ENCODE measurements around the gene AGL.
"Not testable (repeated sequence)": the region's sequence is repeated elsewhere in the genome, so short reads cannot be mapped to it uniquely, and the experiment has no call there.

Gene AGL

DNA sequence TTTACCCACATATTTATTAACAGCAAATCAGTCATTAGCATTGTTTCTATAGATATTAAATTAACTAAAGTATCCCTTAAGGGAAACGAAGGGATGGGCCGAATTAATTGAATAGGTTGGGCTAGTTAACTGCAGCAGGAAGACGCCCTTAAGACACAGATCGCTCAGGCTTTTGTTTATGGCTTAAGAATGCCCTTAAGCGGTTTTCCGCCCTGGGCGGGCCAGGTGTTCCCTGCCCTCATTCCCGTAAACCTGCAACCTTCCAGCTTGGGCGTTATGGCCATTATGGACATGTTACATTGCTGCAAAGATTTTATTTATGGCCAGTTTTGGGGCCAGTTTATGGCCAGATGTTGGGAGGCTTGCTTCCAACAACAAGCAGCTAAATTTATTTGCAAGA lies 5.0 kb upstream of the AGL start:
- not testable (repeated sequence) for DNase-seq
- intact Hi-C loops (cut with DNase I) = loop anchor here (10.0 kb wide), 1 partner anchor 290 kb away; the partner anchor contains the start of genes SASS6 and TRMT13

DNA sequence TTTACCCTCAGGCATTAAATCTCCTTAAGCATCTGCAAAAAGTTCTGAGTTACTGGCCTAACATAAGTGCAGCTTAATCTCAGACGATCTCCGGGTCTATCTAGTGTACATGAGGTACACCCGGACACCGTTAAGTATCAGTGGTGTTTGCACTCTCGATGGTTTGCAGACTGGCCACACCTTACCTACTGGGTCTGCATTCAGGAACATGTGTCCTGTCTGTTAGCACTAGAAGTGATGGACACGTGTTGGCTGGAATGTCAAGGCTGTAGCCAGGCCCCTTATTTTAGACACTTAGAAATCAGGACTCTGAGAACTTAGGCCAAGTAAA lies 783 bp upstream of the AGL start:
- DNase-seq = peak in 6 of 42 donors; percentile 5 to 29 (median 10)

DNA sequence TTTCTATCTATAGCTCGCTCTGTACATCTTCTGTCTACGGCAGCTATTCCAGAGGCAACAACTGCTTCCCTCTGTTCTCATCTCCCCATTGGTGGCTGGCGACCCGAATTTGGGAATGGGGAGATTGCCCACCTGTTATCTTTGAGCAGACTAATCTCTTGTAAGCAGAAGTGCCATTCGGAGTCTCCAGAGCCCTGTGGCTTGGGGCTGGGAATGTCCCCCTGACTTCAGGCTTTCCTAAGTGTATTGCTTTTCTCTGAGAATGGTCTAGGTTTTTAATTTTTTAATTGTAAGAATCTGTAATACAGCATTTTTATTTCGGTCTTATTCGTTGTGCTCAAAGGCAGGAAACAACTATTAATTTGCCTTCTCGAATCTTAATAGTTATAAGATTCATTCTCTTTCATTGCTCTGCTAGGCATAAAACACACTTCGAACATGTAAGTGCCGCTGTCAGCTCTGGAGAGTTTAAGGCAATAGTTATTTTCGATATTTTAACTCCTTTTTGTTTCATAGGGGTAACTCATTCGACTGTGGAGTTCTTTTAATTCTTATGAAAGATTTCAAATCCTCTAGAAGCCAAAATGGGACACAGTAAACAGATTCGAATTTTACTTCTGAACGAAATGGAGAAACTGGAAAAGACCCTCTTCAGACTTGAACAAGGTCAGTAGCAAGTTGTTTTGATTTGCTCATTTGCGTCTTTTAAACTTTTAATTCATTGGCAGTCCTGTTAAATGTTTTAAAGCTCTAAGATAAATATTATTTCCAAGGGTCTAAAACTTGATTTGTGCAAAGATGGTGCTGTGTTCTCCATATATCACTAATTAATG lies 514 bp downstream of the AGL start:
- intact Hi-C loops (cut with DNase I) = no loop called here
- peak in 6 of 42 donors; percentile 7 to 43 (median 16) for DNase-seq

More for the DNA sequence above, 783 bp upstream of the AGL start:
- intact Hi-C loops (cut with DNase I) = loop anchor here (10.0 kb wide), 1 partner anchor 285 kb away; the partner anchor contains the start of genes SASS6 and TRMT13

DNA sequence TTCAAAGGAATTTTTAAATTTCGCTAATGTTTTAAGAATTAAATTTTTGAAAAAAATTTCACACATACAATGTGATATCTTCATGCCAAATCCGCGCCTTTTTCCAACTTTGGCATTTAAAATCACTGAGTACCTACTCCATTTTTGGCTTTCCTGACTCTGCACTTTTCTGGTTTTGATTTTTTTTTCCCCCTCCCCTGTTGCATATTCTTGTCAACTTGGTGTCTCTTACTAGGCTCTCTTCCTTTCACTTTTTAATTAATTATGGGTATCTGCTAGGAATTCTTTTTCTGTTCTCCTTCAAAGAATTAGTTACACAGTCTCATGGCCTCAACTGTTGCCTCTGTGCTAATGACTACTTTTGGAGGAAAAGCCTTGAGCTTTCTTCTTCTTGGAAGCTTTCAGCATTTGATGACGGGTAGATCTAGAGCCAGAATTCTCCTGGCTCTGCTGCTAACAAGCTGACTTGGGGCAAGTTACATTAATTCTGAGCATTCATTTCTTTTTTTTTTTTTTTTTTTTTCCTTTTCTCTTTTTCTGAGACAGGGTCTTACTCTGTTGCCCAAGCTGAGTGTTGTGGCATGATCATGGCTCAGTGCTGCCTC lies 1.8 kb downstream of the AGL start:
- no peak for DNase-seq
- intact Hi-C loops (cut with DNase I) = no loop called here

DNA sequence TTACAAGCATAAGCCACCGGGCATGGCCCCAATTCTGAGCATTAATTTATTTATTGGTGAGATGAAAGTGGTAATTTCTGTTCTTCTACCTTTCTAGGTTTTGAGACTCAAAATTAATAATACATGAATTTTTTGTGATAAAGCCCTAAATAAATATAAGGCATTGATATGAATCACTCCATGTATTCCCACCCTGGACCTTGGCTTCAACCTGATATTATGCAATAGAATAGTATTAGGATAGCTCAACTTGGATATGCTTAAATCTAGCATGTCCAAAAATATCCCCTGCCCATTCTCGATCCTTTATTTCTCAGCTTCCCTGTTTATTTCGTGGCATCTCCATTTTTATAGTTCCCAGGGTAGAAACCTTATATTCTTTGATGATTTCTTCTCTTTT lies 2.5 kb downstream of the AGL start:
- intact Hi-C loops (cut with DNase I) = no loop called here
- no peak for DNase-seq

DNA sequence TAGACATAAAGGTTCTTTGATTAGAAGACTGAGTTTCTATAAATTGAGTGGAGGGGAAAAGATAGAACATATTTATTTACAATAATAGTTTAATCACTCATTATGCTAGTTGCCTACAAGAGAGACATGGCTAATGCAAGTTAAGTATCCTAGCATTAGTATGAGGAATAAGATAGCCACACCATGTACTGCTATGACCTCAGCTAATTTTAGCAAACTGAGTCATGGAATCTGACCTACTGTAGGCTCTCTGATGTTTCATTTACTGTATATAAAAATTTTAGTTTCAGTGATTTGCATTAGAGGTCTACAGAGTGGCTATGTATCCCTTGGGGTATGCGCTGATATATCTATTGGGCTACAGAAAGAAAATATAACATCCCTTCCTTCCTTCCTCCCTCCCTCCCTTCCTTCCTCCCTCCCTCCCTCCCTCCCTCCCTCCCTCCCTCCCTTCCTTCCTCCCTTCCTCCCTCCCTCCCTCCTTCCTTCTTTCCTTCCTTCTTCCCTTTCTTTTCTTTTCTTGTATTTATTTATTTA lies 5.8 kb downstream of the AGL start:
- intact Hi-C loops (cut with DNase I) = no loop called here
- no peak for DNase-seq

DNA sequence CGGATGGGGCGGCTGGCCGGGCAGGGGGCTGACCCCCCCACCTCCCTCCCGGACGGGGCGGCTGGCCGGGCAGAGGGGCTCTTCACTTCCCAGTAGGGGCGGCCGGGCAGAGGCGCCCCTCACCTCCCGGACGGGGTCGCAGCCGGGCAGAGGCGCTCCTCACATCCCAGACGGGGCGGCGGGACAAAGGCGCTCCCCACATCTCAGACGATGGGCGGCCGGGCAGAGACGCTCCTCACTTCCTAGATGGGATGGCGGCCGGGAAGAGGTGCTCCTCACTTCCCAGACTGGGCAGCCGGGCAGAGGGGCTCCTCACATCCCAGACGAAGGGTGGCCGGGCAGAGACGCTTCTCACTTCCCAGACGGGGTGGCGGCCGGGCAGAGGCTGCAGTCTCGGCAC lies 6.9 kb downstream of the AGL start:
- intact Hi-C loops (cut with DNase I); DNase-seq: not testable (repeated sequence)

DNA sequence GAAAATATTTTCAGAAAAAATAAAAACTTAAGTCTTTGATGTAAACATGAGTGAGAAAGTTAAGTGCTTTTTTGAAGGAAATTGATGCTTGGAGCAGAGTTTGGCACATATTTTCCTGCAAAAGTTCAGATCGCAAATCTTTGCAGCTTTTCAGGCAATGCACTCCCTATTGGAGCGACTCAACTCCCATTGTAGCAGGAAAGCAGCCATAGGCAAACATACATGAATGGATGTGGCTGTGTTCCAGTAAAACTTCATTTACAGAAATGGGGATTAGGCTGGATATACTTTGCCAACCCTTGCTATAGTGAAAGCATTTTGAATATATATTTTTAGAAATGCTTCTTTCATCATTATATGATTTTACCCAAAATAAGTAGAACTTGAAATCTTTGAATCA lies 8.1 kb downstream of the AGL start:
- intact Hi-C loops (cut with DNase I) = no loop called here
- DNase-seq = no peak

DNA sequence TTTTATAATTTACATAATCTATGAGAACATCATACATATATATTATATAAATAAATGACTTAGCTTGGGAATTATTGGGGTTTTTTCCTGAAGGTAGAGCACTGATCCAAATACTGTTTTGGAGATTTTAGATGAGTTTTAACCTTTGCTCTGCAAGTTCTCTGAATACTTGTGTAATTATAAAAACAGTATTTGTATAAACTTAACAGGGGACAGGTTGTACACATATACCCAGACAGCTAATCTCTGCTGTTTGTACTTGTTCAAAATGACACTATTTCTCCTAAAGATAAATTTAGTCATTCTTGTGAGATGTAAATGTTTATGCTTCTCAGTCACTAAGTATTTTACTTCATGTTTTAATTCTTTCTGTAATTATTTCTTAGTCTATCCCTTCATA lies 8.7 kb downstream of the AGL start:
- intact Hi-C loops (cut with DNase I) = no loop called here
- no peak for DNase-seq

DNA sequence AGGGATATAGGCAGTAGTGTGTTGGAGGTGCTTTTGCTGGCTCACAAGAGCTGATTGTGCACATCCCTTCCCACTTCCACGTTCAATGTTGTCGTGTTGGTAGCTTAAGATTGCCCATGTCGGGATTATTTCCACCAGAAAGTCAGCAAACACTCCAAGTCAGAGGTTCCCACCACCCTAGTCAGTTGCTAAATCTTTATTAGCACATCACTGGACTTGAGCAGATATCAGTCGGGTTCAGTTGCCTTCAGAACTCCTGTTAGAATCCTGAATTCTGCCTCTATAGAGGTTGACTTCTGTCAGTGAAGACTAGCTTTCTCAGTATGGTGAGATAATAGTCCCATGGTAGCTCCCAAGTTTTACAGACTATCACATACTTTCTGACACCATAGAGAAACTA lies 10.5 kb downstream of the AGL start:
- DNase-seq = no peak
- intact Hi-C loops (cut with DNase I) = no loop called here

DNA sequence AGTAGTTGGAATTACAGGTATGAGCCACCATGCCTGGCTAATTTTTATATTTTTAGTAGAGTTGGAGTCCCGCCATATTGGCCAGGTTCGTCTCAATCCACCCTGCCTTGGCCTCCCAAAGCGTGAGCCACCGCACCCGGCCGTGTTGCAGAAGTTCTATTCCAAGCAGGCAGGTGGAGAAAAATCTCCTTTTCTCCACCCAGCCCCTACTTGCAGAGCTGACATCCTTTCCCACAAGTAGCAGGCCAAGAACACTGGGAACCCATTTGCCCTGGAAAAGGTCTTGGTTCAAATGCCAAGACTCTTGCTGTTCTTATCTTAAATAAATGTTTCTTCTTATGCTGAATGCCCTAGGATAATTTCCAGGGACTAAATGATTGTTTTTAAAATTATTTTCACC lies 17.5 kb downstream of the AGL start:
- intact Hi-C loops (cut with DNase I) = no loop called here
- no peak for DNase-seq

DNA sequence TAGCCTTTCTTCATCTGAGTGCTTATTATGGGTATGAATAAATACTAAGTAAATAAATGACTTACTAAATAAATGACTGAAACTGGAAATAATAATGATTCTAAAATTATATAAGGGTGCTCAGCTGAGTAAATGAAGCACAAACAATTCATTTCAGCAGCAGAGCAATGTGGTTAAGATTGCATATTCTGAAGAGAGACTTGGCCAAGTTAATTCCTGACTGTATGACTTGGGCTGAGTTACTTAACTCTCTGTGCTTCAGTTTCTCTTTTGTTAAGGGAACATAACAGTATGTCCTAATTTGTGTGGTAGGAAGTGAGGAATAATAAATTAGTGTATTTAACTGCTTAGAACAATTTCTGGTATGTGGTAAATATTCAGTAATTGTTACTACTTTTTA lies 19.1 kb downstream of the AGL start:
- intact Hi-C loops (cut with DNase I) = no loop called here
- no peak for DNase-seq

DNA sequence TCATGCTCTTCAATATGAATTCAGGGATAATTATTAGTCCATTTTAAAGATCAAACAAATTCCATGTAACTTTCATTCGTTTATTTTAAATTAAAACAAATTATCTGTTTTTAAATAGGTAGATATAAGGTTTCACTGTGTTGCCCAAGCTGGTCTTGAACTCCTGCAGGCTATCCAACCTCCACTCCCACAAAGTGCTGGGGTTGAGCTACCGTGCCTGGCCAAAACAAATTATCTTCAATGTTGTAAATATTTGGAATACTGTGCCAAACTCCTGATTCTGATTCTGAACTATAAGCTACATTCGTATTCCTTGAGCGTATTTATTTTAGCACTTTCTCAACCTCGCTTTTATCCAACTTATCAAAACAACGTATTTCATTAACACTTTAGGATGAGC lies 19.6 kb downstream of the AGL start:
- intact Hi-C loops (cut with DNase I) = no loop called here
- DNase-seq = no peak

DNA sequence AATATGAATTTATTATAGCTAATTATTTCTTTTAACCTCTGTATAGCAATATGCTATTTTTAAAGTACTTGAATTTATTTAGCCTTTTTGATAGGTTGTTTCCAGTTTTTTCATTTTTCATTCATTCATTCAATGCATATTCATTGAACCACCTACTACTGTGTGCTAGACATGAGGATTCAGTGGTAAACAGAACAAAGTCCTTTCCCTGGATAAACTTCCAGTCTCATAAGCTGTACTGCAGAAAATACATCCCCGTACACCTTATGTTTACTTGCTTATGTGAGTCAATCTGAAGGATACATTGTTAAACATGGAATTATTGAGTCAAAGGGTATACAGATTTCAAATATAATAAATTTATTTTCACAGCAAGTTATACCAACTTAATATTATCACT lies 21.9 kb downstream of the AGL start:
- intact Hi-C loops (cut with DNase I) = no loop called here
- DNase-seq = no peak

DNA sequence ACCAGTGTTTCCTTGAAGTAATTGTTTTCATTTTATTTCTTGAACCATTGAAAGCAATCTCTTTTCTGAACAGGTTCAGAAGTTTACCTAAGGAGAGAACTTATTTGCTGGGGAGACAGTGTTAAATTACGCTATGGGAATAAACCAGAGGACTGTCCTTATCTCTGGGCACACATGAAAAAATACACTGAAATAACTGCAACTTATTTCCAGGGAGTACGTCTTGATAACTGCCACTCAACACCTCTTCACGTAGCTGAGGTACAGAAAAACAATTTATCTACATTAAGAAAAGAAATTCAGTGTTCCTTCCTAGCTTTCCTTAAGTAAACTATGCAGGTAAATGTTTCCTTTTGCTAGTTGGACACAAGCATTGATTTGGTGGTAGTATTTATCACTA lies 27.4 kb downstream of the AGL start:
- intact Hi-C loops (cut with DNase I) = no loop called here
- no peak for DNase-seq

DNA sequence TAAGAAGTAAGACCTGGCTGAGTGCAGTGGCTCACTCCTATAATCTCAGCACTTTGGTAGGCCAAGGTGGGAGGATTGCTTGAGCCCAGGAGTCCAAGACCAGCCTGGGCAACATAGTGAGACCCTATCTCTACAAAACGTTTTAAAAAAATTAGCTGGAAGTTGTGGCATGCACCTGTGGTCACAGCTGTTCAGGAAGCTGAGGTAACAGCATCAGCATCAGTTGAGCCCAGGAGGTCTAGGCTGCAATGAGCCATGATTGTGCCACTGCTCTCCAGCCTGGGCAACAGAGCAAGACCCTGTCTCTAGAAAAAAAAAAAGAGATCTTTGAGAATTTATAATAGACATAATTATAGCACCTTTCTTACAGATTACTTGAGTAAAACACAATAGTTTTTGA lies 36.0 kb downstream of the AGL start:
- no peak for DNase-seq
- intact Hi-C loops (cut with DNase I) = no loop called here

DNA sequence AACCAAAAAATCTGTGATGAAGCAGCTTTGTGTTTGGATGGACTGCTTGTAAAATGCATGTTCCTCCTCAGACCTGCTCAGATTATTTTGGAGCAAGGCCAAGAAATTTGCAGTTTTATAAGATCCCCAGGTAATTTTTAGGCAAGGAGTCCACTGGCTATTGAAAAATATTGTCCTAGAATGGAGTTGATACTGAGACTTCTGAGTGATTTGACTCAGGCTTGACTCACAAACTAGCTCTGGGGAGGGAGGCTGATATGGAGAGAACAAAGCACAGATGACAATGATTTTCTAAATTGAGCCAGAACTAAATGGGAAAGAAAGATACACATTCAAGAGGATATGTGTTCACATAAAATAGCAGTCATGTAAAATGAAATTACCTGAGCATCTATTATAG lies 36.7 kb downstream of the AGL start:
- intact Hi-C loops (cut with DNase I) = no loop called here
- no peak for DNase-seq

DNA sequence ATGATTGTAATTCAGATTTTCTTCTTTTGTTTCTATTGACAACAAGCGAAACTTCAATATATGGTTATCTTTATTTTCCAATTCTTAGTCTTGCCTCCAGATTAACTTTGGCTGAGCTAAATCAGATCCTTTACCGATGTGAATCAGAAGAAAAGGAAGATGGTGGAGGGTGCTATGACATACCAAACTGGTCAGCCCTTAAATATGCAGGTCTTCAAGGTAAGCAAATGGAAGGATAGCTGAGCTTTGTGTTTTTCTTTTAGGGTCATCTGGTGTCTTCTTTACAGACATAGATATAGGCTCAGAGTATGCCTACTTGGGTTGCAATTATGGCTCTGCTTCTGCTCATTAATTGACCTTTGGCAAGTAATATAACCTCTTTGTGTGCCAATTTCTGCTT lies 37.7 kb downstream of the AGL start:
- intact Hi-C loops (cut with DNase I) = no loop called here
- no peak for DNase-seq

DNA sequence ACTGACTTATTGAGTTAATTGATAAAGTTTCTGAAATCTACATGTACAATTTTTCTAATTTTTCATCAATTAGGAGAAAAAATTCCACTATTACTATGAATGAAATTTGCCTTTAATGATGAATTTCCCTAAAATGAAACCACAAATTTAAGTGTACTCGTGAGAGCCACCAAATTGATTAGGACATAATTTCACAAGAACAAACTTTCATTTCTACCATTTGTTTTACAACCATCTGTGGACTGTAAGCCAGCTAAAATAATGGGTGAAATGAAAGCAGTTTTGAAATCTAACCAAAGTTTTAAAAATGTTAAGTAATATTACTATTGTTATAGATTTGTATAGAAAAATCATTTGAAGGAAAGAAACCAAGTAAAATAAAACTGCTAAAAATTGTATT lies 41.8 kb downstream of the AGL start:
- intact Hi-C loops (cut with DNase I) = no loop called here
- no peak for DNase-seq

DNA sequence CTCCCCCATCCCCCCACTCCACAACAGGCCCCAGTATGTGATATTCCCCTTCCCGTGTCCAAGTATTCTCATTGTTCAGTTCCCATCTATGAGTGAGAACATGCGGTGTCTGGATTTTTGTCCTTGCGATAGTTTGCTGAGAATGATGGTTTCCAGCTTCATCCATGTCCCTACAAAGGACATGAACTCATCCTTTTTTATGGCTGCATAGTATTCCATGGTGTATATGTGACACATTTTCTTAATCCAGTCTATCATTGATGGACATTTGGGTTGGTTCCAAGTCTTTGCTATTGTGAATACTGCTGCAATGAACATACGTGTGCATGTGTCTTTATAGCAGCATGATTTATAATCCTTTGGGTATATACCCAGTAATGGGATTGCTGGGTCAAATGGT lies 53.1 kb downstream of the AGL start:
- intact Hi-C loops (cut with DNase I); DNase-seq: not testable (repeated sequence)

DNA sequence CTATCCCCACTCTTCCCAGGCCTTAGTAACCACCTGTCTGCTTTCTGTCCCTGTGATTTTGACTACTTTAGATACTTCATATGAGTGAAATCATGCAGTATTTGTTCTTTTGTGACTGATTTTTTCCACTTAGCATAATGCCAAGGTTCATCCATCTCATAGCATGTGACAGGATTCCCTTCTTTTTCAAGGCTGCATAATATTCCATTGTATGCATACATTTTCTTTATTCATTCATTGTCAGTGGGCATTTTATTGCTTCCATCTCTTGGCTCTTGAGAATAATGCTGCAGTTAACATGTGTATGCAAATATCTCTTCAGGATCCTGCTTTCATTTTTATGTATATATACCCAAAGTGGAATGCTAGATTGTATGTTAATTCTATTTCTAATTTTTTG lies 56.4 kb downstream of the AGL start:
- intact Hi-C loops (cut with DNase I) = no loop called here
- DNase-seq = no peak

Data from head of caudate nucleus (tissue), 42 donors.